ENCODE measurements around the gene PATJ.
"Not testable (repeated sequence)": the region's sequence is repeated elsewhere in the genome, so short reads cannot be mapped to it uniquely, and the experiment has no call there.

Gene PATJ

GRCh38 chr1:62177621-62178020 is 435.3 kb downstream of the PATJ start:
- no peak for DNase-seq (ENCODE audit: low spot score)

- DNase-seq (ENCODE audit: low spot score) = no peak
These were observed 436.1 kb downstream of the PATJ start for GRCh38 chr1:62178372-62178771.

DNA sequence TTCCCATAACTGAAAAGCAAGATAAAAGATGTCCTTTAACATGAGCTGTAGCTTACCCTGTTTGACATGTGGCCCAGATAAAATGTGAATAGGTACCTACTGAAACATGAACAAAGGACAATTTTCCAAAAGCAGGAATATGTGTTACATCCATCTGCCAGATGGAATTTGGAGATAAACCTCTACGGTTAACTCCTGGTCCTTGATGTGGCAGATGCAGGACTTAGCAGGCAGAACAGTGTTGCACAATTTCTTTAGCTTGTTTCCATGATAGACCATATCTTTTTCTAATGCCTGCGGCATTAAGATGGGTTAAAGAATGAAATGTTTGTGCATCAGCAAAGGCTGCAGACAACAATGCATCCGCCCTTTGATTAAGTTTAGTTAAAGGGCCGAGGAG is 437.8 kb downstream of the PATJ start:
- not testable (repeated sequence) for DNase-seq (ENCODE audit: low spot score)

GRCh38 chr1:62180639-62181038 is 438.4 kb downstream of the PATJ start:
- DNase-seq (ENCODE audit: low spot score) = no peak

DNA sequence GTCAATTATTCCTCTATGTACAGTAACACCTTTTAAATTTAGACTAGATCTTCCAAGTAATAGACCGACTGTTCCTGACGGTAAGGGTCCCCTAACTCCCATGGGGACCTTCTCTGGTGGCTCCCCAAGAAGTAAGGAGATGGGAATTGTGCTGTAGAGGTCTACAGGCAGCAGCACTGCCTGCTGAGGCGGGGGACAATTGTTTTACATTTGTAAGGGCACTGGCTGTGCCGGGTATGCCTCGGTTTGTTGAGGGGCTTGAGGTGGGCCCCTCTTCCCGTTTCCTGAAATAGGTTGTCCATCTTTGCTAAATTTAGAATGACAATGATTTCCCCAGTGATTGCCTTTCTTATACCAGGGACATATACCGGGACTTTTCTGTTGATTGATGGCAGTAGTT is 439.3 kb downstream of the PATJ start:
- no peak for DNase-seq (ENCODE audit: low spot score)

GRCh38 chr1:62182157-62182556 is 439.9 kb downstream of the PATJ start:
- DNase-seq (ENCODE audit: low spot score) = not testable (repeated sequence)

GRCh38 chr1:62183164-62184020 is 441.1 kb downstream of the PATJ start:
- DNase-seq (ENCODE audit: low spot score) = not testable (repeated sequence)

DNA sequence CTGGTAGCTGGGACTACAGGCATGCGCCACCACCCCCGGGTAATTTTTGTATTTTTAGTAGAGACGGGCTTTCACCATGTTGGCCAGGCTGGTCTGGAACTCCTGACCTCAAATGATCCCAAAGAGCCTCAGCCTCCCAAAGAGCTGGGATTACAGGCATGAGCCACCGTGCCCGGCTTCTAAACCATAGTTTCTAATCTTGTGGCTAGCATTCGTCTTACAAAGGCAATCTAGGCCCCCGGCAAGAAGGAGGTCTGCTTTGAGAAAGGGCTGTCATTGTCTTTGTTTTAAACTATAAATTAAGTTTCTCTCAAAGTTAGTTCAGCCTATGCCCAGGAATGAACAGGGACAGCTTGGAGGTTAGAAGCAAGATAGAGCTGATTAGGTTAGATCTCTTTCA is 442.1 kb downstream of the PATJ start:
- DNase-seq (ENCODE audit: low spot score) = no peak

DNA sequence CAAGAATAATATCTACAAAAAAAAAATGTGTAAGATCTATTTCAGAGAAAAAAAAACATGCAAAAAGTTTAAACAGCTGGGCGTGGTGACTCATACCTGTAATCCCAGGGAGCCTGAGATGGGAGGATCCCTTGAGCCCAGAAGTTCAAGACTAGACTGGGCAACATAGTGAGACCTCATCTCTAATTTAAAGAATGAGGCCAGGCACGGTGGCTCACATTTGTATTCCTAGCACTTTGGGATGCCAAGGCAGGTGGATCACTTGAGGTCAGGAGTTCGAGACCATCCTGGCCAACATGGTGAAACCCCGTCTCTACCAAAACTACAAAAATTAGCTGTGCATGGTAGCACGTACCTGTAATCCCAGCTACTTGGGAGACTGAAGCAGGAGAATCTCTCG is 443.0 kb downstream of the PATJ start:
- not testable (repeated sequence) for DNase-seq (ENCODE audit: low spot score)

- no peak for DNase-seq (ENCODE audit: low spot score)
These were observed 443.4 kb downstream of the PATJ start for GRCh38 chr1:62185677-62186076.

DNA sequence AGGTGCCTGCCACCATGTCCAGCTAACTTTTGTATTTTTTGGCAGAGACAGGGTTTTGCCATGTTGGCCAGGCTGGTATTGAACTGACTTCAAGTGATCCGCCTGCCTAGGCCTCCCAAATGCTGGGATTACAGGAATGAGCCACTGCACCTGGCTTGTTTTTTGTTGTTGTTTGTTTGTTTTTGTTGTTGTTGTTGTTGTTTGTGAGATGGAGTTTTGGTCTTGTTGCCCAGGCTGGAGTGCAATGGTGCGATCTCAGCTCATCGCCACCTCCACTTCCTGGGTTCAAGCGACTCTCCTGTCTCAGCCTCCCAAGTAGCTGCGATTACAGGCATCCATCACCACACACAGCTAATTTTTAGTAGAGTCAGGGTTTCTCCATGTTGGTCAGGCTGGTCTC is 445.3 kb downstream of the PATJ start:
- DNase-seq (ENCODE audit: low spot score) = no peak

GRCh38 chr1:62188111-62188510 is 445.8 kb downstream of the PATJ start:
- DNase-seq (ENCODE audit: low spot score) = no peak

DNA sequence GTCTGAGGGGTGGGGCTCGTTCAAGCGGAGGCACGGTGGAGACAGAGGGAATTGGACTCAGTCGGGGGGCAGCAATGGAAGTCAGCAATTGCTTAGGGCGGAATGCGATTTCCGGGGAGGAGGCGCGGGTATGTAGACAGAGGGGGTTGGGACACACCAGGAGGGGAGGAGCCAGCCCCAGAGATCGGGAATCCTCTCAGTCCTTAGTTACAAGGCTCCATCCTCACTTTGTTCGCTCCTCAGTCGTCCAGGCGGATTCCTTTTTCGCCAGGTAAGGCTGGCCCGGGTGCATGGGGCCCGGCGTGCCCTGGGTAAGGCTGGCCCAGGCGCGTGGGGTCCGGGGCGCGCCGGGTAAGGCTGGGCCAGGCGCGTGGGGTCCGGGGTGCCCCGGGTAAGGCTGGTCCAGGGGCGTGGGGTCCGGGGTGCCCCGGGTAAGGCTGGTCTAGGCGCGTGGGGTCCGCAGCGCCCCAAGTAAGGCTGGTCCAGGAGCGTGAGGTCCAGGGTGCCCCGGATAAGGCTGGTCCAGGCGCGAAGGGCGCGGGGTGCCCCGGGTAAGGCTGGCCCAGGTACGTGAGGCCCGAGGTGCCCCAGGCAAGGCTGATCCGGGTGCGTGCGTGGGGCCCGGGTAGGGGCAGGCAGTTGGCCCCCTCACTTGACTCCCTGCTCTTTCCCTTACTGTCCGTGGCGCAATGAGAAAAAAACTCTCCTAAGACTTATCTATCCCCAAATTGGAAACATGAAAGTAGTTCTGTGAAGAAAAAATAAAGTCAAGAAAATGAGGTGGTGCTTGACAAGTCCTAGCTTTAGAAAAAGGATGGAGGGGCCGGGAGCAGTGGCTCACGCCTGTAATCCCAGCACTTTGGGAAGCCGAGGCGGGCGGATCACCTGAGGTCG is 452.6 kb downstream of the PATJ start, which contains the start of gene L1TD1:
Gene L1TD1 (plus strand): TSS at position 199 of the 894 bp plus-strand sequence. CDS start 11,780 bp downstream, outside the sequence.
- DNase-seq (ENCODE audit: low spot score) = no peak

DNA sequence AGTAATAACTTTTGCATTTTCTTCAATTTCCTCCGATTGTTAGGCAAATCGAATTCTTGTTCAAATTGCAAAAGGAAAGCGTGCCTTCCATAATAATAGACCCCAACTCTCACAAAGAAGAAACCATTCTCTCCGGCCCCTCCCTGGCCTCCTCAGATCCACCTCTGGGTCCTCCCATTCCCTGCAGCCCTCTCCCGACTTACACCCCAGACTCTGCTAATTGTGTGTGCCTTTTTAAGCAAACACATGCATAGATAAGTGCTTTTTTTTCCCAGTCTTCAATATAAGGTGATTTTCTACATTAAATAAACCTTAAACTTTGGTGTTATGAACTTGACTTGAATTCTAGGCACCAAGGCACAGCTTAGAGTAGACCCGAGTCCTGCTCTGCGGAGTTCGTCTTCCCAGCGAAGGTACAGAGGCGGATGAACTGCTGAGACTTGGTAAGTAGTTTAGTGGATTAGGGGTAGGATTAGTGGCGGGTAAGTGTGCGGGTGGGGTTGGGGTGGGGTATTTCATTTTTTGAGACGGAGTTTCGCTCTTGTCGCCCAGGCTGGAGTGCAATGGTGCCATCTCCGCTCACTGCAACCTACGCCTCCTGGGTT is 453.9 kb downstream of the PATJ start:
- no peak for DNase-seq (ENCODE audit: low spot score)

DNA sequence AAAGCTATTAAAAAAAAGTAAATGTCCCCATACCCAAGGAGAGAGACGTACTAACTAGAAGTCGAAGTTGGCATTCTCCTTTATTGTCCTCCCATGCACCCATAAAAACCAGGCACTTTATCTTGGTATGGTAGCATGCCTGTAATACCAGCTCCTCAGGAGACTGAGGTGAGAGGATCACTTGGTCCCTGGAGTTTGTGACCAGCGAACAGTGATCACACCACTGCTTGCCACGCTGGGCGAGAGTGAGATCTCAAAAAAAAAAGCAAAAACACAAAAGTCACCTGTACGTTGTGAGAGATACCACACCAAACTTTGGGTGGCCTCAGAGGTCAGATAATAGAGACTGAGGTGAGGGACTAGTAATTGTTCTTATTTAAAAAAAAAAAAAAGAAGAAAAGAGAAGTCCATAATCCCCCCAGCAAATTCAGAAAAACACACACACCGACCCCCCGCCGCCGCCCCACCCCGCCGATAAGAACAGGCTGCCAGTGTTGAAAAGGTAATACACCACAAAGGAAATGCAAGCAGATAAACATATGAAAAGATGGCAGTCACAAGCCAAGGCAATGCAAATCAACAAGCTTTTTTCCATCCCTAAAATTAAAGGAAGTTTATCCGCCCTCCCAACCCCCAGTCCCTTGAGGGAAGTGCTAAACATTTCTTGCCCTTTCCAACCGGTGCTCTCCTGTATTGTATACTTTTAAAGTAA is 455.9 kb downstream of the PATJ start:
- DNase-seq (ENCODE audit: low spot score) = no peak

DNA sequence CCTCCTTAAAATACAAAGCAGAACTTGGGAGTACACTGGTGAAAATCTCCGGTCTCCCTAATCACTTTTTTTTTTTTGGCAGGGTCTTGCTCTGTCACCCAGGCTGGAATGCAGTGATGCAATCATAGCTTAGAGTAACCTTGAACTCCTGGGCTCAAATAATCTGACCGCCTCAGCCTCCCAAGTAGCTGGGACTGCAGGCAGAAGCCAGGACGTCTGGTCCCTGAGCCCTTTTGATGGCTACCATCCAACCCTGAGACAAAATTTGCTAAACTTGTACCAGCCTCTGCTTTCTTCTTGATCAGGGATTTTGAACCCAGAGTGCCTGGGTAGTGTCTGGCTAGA is 456.5 kb downstream of the PATJ start:
- DNase-seq (ENCODE audit: low spot score) = no peak

DNA sequence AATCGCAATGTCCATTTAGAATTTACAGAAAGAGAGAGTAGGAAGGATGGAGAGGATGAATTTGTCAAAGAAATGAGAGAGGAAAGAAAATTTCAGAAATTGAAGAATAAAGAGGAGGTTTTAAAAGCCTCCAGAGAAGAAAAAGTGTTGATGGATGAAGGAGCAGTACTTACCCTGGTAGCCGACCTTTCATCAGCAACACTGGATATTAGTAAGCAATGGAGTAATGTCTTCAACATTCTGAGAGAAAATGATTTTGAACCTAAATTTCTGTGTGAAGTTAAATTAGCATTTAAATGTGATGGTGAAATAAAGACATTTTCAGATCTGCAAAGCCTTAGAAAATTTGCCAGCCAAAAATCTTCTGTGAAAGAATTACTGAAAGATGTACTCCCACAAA is 464.9 kb downstream of the PATJ start:
- DNase-seq (ENCODE audit: low spot score) = no peak

GRCh38 chr1:62208087-62208486 is 465.8 kb downstream of the PATJ start:
- DNase-seq (ENCODE audit: low spot score) = no peak

DNA sequence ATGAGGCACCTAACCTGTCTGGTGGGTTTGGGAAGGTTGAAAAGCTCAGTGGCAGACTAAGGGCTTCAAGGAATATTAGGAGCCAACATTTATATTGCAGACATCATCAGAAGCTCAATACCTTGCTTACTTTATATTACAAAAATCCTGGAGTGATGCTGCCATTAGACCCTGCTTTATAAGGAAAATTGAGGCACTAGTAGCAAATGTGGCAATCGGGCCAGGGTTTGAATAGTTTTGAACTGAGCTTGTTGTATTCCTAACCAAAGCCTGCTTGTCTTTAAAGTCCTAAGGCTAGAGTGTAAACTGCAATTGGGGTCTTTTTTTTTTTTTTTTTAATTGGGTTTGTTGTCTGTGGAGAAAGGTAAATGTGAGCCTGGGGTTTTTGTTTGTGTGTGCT is 466.7 kb downstream of the PATJ start:
- no peak for DNase-seq (ENCODE audit: low spot score)

- no peak for DNase-seq (ENCODE audit: low spot score)
These were observed 467.8 kb downstream of the PATJ start for GRCh38 chr1:62209931-62210595.

DNA sequence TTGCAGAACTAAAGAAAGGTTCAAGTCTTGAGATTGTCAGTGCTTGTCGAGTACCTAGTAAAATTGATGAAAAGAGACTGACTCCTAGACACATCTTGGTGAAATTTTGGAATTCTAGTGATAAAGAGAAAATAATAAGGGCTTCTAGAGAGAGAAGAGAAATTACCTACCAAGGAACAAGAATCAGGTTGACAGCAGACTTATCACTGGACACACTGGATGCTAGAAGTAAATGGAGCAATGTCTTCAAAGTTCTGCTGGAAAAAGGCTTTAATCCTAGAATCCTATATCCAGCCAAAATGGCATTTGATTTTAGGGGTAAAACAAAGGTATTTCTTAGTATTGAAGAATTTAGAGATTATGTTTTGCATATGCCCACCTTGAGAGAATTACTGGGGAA is 468.7 kb downstream of the PATJ start:
- DNase-seq (ENCODE audit: low spot score) = no peak
